ENCODE results near the gene MBD6.

Gene MBD6

GRCh38 chr12:57523706-57524614 is 1.3 kb downstream of the MBD6 start:
- FAIRE-seq = no peak
- DNase-seq (ENCODE audit: insufficient read length, low spot score) = no peak
- TF ChIP-seq POLR2A (IDR thresholded peaks at IDR 0.05; ENCODE audit: low read depth, low read length) = no peak

GRCh38 chr12:57524814-57525614 is 2.4 kb downstream of the MBD6 start:
- FAIRE-seq (no peak), DNase-seq (ENCODE audit: insufficient read length, low spot score) (no peak)
- TF ChIP-seq POLR2A (IDR thresholded peaks at IDR 0.05; ENCODE audit: low read depth, low read length) = no peak

DNA sequence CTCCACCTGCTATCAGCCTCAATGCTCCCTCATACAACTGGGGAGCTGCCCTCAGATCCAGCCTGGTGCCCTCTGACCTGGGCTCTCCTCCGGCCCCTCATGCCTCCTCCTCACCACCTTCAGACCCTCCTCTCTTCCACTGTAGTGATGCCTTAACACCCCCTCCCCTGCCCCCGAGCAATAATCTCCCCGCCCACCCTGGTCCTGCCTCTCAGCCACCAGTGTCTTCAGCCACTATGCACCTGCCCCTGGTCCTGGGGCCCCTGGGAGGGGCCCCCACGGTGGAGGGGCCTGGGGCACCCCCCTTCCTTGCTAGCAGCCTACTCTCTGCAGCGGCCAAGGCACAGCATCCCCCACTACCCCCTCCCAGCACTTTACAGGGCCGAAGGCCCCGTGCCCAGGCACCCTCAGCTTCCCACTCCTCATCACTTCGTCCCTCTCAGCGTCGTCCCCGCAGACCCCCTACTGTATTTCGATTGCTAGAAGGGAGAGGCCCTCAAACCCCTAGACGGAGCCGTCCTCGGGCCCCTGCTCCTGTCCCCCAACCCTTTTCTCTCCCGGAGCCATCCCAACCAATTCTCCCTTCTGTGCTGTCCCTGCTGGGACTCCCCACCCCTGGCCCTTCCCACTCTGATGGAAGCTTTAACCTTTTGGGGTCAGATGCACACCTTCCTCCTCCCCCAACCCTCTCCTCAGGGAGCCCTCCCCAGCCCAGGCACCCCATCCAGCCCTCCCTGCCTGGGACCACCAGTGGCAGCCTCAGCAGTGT is 3.2 kb downstream of the MBD6 start:
- TF ChIP-seq POLR2A (IDR thresholded peaks at IDR 0.05; ENCODE audit: low read depth, low read length) = no peak
- DNase-seq (ENCODE audit: insufficient read length, low spot score) (no peak), FAIRE-seq (no peak)

DNA sequence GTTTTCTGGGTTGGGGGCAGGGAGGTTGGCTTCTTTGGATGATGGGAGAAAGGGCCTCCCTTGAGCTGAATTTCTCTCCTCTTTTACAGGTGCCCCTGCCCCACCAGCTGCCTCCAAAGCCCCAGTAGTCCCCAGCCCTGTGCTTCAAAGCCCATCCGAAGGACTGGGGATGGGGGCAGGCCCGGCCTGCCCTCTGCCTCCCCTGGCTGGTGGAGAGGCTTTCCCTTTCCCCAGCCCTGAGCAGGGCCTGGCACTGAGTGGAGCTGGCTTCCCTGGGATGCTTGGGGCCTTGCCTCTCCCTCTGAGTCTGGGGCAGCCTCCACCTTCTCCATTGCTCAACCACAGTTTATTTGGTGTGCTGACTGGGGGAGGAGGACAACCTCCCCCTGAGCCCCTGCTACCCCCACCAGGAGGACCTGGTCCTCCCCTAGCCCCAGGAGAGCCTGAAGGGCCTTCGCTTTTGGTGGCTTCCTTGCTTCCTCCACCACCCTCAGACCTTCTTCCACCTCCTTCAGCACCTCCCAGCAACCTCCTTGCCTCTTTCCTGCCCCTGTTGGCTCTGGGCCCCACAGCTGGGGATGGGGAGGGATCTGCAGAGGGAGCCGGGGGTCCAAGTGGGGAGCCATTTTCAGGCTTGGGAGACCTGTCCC is 4.0 kb downstream of the MBD6 start:
- FAIRE-seq = no peak
- no peak for TF ChIP-seq POLR2A (IDR thresholded peaks at IDR 0.05; ENCODE audit: low read depth, low read length)

GRCh38 chr12:57527184-57527583 is 4.6 kb downstream of the MBD6 start:
- no peak for FAIRE-seq
- no peak for DNase-seq (ENCODE audit: insufficient read length, low spot score)
- TF ChIP-seq POLR2A (IDR thresholded peaks at IDR 0.05; ENCODE audit: low read depth, low read length) = no peak

More for the DNA sequence above, 4.0 kb downstream of the MBD6 start:
- DNase-seq (ENCODE audit: insufficient read length, low spot score) = no peak

- no peak for DNase-seq (ENCODE audit: insufficient read length, low spot score)
- no peak for FAIRE-seq
- no peak for TF ChIP-seq POLR2A (IDR thresholded peaks at IDR 0.05; ENCODE audit: low read depth, low read length)
Observed at GRCh38 chr12:57528176-57528575, 5.6 kb downstream of the MBD6 start.

DNA sequence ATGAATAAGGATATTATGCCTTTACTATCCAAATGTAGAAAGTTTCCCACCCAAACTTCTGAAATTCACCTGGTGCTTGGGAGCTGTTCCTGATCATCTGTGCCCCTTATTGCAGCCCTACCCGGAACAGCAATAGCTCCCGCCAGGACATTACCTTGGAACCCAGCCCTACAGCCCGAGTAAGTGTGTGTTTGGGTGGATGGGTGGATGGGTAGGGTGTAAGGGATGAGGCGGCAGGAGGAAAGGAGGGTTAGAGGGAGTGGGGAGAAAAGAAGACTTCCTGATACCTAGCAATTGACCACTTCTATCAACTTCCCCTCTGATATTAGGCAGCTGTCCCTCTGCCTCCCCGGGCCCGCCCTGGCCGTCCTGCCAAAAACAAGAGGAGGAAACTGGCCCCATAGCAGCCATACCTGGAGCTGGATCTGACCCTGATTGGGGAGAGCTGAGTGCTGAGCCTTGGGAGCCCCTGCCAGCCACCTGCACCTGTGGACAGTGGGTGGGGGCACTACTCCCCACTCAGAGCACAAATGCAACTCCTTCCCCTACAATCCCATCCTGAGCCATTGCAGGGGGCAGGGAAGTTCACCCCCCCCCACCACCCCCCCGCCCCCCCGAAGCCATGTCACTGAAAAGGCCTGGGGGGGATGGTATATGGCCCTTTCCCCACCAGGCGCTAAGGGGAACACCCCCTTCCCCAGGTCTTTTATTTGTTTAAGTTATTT is 6.4 kb downstream of the MBD6 start:
- no peak for FAIRE-seq
- TF ChIP-seq POLR2A (IDR thresholded peaks at IDR 0.05; ENCODE audit: low read depth, low read length) = no peak
- no peak for DNase-seq (ENCODE audit: insufficient read length, low spot score)

- FAIRE-seq (no peak), DNase-seq (ENCODE audit: insufficient read length, low spot score) (no peak)
- no peak for TF ChIP-seq POLR2A (IDR thresholded peaks at IDR 0.05; ENCODE audit: low read depth, low read length)
Observed at GRCh38 chr12:57529831-57530230, 7.2 kb downstream of the MBD6 start.

- DNase-seq (ENCODE audit: insufficient read length, low spot score) = no peak
- FAIRE-seq = no peak
Observed at GRCh38 chr12:57530396-57531142, 7.9 kb downstream of the MBD6 start.

GRCh38 chr12:57531836-57532235 is 9.2 kb downstream of the MBD6 start:
- TF ChIP-seq POLR2A (IDR thresholded peaks at IDR 0.05; ENCODE audit: low read depth, low read length) = no peak
- FAIRE-seq (no peak), DNase-seq (ENCODE audit: insufficient read length, low spot score) (no peak)

More at GRCh38 chr12:57530396-57531142, 7.9 kb downstream of the MBD6 start:
- TF ChIP-seq POLR2A (IDR thresholded peaks at IDR 0.05; ENCODE audit: low read depth, low read length) = no peak

DNA sequence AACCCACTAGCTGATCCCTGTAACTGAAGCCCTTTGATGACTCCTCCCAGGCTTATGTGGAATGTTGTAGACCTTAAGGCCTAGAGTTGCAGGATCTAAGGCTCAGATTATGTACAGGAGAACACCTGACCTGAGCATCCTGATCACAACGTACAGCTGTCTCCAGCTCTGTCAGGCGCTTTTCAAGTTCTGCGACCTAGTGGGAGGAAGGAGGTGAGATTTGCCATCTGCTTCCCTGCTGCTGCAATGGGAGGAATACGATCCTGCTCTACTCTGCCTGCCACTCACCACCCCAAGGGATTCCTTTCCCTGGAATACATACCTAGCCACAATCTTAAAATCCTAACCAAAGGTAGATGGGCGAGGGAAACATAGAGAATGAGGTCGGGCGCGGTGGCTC is 10.5 kb downstream of the MBD6 start:
- no peak for FAIRE-seq
- TF ChIP-seq POLR2A (IDR thresholded peaks at IDR 0.05; ENCODE audit: low read depth, low read length) = no peak
- DNase-seq (ENCODE audit: insufficient read length, low spot score) = no peak

GRCh38 chr12:57534250-57534649 is 11.6 kb downstream of the MBD6 start:
- FAIRE-seq = no peak
- no peak for TF ChIP-seq POLR2A (IDR thresholded peaks at IDR 0.05; ENCODE audit: low read depth, low read length)
- no peak for DNase-seq (ENCODE audit: insufficient read length, low spot score)
